Neural crest cell (in vitro differentiated cells): ENCODE results near the gene PPP2R5E. TPM values are rescaled to one million over a fixed set of nuclear protein-coding genes. Genes with fewer than 3 reads are reported as not detected.

Experiments used
- DNase-seq: peaks from one replicate; pipeline ENCODE4 v3.0.0; 2021; ENCODE audit warnings: low read depth, mixed read lengths, low spot score
- H3K27ac Mint-ChIP-seq: one replicate; pipeline ENCODE4 v1.8.0; 2021; ENCODE audit warnings: mild to moderate bottlenecking, mixed read lengths; ENCODE audit not compliant: unreplicated experiment
- H3K27me3 Mint-ChIP-seq: 2 replicates; pipeline ENCODE4 v1.8.0; 2021; ENCODE audit warnings: low read depth, mild to moderate bottlenecking, mixed read lengths
- H3K36me3 Mint-ChIP-seq: 2 replicates; pipeline ENCODE4 v1.8.0; 2021; ENCODE audit warnings: low read depth, mild to moderate bottlenecking, mixed read lengths
- H3K4me1 Mint-ChIP-seq: 2 replicates; pipeline ENCODE4 v1.8.0; 2021; ENCODE audit warnings: mixed read lengths
- H3K4me3 Mint-ChIP-seq: one replicate; pipeline ENCODE4 v1.8.0; 2021; ENCODE audit warnings: mild to moderate bottlenecking, mixed read lengths
- H3K9me3 Mint-ChIP-seq: 2 replicates; pipeline ENCODE4 v1.8.0; 2021; ENCODE audit warnings: mixed read lengths
- total RNA-seq: library from RNA; stranded (reverse); gene quantifications from 2 replicates; pipeline ENCODE4 v1.2.1, GENCODE V29; 2021
- TF ChIP-seq, protein P1 (sequence below): fragments of 200-600 bp; sonication (generic); conservative IDR thresholded peaks from 2 replicates; pipeline ENCODE4 v1.5.0; 2021; ENCODE audit warnings: antibody characterized with exemption, mild to moderate bottlenecking

PPP2R5E gene
- total RNA-seq, 1 donor from 2014 or later, result 67.3 TPM

DNA sequence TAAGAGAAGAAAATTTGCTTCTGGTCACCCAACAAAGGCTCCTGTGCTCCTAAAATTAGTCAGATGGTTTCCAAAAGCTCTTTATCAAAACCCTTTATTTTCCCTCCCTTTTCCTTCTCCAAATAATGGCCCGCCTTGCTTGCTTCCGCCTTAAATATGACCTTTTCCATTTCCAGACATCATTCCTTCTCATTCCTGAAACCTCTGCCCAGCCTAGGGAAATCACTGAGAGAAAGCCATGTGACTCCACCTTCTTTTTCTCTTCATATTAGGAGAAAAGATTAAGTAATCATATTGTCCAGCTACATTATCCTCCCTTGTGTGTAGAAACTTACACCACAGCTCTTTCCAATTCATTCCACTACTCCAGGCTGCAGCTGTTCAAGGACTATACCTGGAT lies 148.7 kb downstream of the PPP2R5E start:
- no peak for DNase-seq
- no peaks in the 10 kb centered on the region for H3K27me3 Mint-ChIP-seq
- peaks cover 26% of the 10 kb centered on the region for H3K36me3 Mint-ChIP-seq
- H3K4me1 Mint-ChIP-seq, result peaks cover 4% of the 10 kb centered on the region
- H3K9me3 Mint-ChIP-seq, result peaks cover 5% of the 10 kb centered on the region
- TF ChIP-seq, protein P1, sequence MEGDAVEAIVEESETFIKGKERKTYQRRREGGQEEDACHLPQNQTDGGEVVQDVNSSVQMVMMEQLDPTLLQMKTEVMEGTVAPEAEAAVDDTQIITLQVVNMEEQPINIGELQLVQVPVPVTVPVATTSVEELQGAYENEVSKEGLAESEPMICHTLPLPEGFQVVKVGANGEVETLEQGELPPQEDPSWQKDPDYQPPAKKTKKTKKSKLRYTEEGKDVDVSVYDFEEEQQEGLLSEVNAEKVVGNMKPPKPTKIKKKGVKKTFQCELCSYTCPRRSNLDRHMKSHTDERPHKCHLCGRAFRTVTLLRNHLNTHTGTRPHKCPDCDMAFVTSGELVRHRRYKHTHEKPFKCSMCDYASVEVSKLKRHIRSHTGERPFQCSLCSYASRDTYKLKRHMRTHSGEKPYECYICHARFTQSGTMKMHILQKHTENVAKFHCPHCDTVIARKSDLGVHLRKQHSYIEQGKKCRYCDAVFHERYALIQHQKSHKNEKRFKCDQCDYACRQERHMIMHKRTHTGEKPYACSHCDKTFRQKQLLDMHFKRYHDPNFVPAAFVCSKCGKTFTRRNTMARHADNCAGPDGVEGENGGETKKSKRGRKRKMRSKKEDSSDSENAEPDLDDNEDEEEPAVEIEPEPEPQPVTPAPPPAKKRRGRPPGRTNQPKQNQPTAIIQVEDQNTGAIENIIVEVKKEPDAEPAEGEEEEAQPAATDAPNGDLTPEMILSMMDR, result no peak
- no peak overlapping the region for H3K4me3 Mint-ChIP-seq
- H3K27ac Mint-ChIP-seq, result peak overlapping the region; percentile 64

DNA sequence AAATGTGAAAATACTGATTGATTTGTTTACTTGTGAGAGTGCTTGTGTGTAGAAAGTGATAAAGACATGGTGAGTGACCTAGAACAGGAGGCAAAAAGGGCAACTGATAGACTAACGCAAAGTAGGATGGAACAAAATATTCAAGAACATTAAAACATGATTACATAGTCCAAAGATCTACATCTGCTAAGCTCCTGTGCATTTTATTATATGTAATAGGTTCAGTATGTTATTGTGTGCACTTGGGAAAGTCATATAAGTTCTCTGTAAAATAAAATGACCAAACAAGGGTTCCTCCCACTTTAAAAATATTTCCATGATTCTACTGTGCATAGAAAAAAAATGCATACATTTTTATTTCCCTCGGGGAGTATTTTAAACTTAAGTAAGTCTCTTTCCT lies 150.2 kb downstream of the PPP2R5E start:
- H3K36me3 Mint-ChIP-seq, result peaks cover 17% of the 10 kb centered on the region
- no peak overlapping the region for H3K4me3 Mint-ChIP-seq
- H3K9me3 Mint-ChIP-seq, result no peaks in the 10 kb centered on the region
- H3K4me1 Mint-ChIP-seq, result peaks cover 8% of the 10 kb centered on the region
- TF ChIP-seq, protein P1, result no peak
- DNase-seq, result no peak
- no peak overlapping the region for H3K27ac Mint-ChIP-seq
- H3K27me3 Mint-ChIP-seq, result no peaks in the 10 kb centered on the region

DNA sequence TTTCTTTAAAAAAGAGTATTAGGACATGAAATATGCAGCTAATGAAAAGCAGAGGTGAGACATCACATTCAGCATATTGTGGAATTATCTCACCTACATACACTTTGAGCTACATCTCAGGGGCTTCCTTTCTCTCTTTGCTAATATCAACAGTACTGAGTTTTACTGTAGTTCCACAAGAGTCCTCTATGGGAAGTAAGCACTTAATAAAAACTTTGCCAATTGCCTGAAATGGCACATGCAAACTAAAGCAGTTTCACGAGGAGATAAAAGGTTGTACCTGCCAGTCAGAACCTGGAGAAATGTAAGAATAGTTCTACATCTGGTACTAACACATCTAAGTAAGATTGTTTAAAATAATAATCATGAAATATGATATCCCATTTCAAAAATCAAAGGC lies 150.9 kb downstream of the PPP2R5E start:
- H3K27ac Mint-ChIP-seq, result no peak overlapping the region
- H3K9me3 Mint-ChIP-seq, result no peaks in the 10 kb centered on the region
- peaks cover 8% of the 10 kb centered on the region for H3K4me1 Mint-ChIP-seq
- no peak overlapping the region for H3K4me3 Mint-ChIP-seq
- peaks cover 16% of the 10 kb centered on the region for H3K36me3 Mint-ChIP-seq
- TF ChIP-seq, protein P1, result no peak
- no peaks in the 10 kb centered on the region for H3K27me3 Mint-ChIP-seq
- no peak for DNase-seq

GRCh38 chr14:63388766-63389431 lies 154.3 kb downstream of the PPP2R5E start:
- peak; percentile 53 for DNase-seq
- Mint-ChIP-seq H3K4me3 (no peak overlapping the region), H3K4me1 (peaks cover 3% of the 10 kb centered on the region), H3K9me3 (no peaks in the 10 kb centered on the region), H3K27me3 (no peaks in the 10 kb centered on the region), H3K36me3 (peaks cover 19% of the 10 kb centered on the region), H3K27ac (no peak overlapping the region)
- TF ChIP-seq, protein P1, result peak; percentile 78

DNA sequence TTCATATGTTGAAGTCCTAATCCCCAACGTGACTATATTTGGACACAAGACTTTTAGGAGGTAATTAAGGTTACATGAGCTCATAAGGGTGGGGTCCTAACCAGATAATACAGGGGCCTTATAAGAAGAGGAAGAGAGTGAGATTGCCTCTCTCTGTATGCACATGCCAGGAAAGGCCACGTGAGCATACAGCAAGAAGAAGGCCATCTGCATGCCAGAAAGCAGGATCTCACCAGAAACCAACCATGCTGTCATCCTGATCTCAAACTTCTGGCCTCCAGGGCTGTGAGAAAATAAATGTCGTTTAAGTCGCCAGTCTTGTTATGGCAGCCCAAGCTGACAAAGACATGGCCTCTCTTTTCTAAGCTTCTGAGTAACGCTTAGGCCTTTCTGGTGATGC lies 155.5 kb downstream of the PPP2R5E start:
- H3K4me3 Mint-ChIP-seq, result no peak overlapping the region
- no peaks in the 10 kb centered on the region for H3K9me3 Mint-ChIP-seq
- peaks cover 17% of the 10 kb centered on the region for H3K36me3 Mint-ChIP-seq
- no peak overlapping the region for H3K27ac Mint-ChIP-seq
- TF ChIP-seq, protein P1, result no peak
- peaks cover 3% of the 10 kb centered on the region for H3K4me1 Mint-ChIP-seq
- DNase-seq, result no peak
- H3K27me3 Mint-ChIP-seq, result no peaks in the 10 kb centered on the region
